Calu3 (cell line): ENCODE results near the gene LGR5. TPM values are rescaled to one million over a fixed set of nuclear protein-coding genes. Genes with fewer than 3 reads are reported as not detected.

Experiments
- BruUV-seq: library from RNA; stranded (reverse); fragments of 400-500 nt; replicated peaks from 2 replicates; lab custom pipeline; 2021; lab: Mats Ljungman, UMichigan
- CTCF ChIA-PET: fragments of 300-600 bp; sonication (Branson Sonifier 250); formaldehyde crosslinking; loops from one replicate; lab custom pipeline; 2022; ENCODE audit warnings: antibody characterized with exemption; lab: Charles Lee
- DNase-seq: peaks from one replicate; pipeline ENCODE4 v3.0.0; 2022
- H3K27ac Mint-ChIP-seq: one replicate; pipeline ENCODE4 v1.8.0; 2022; ENCODE audit warnings: mixed read lengths; ENCODE audit not compliant: unreplicated experiment
- H3K27me3 Mint-ChIP-seq: one replicate; pipeline ENCODE4 v1.8.0; 2022; ENCODE audit warnings: mixed read lengths; ENCODE audit not compliant: unreplicated experiment
- H3K36me3 Mint-ChIP-seq: one replicate; pipeline ENCODE4 v1.8.0; 2022; ENCODE audit warnings: mild to moderate bottlenecking, moderate library complexity, mixed read lengths; ENCODE audit not compliant: insufficient read depth, unreplicated experiment
- H3K4me1 Mint-ChIP-seq: one replicate; pipeline ENCODE4 v1.8.0; 2022; ENCODE audit warnings: mild to moderate bottlenecking, low read depth, mixed read lengths; ENCODE audit not compliant: unreplicated experiment
- H3K4me3 Mint-ChIP-seq: one replicate; pipeline ENCODE4 v1.8.0; 2022; ENCODE audit warnings: mild to moderate bottlenecking, low read depth, moderate library complexity, mixed read lengths; ENCODE audit not compliant: unreplicated experiment
- H3K9me3 Mint-ChIP-seq: one replicate; pipeline ENCODE4 v1.8.0; 2022; ENCODE audit warnings: low read depth, mixed read lengths; ENCODE audit not compliant: unreplicated experiment
- intact Hi-C: fragments of 100-400 bp; cut with micrococcal nuclease; formaldehyde crosslinking; loops from one replicate; pipeline ENCODE4 v1.10.0; 2022; ENCODE audit not compliant: unreplicated experiment
- total RNA-seq: library from RNA; stranded (reverse); gene quantifications from 2 replicates; pipeline ENCODE4 v1.2.3, GENCODE V29; 2022
- TF ChIP-seq, protein P1 (sequence below): fragments of 200-600 bp; IDR thresholded peaks from one replicate; pipeline ENCODE4 v1.8.0; 2022; ENCODE audit warnings: antibody characterized with exemption; ENCODE audit not compliant: unreplicated experiment

Gene LGR5
- total RNA-seq, 1 experiment from 2014 or later = 0.09 TPM

GRCh38 chr12:71461787-71462328 is 22.3 kb downstream of the LGR5 start:
- no peaks in the 10 kb centered on the region for H3K36me3 Mint-ChIP-seq
- H3K4me1 Mint-ChIP-seq = no peaks in the 10 kb centered on the region
- CTCF ChIA-PET = no interaction called here
- intact Hi-C loops = no loop called here
- BruUV-seq = no TSS peak
- H3K27ac Mint-ChIP-seq = no peak overlapping the region
- DNase-seq = no peak
- TF ChIP-seq, protein P1, sequence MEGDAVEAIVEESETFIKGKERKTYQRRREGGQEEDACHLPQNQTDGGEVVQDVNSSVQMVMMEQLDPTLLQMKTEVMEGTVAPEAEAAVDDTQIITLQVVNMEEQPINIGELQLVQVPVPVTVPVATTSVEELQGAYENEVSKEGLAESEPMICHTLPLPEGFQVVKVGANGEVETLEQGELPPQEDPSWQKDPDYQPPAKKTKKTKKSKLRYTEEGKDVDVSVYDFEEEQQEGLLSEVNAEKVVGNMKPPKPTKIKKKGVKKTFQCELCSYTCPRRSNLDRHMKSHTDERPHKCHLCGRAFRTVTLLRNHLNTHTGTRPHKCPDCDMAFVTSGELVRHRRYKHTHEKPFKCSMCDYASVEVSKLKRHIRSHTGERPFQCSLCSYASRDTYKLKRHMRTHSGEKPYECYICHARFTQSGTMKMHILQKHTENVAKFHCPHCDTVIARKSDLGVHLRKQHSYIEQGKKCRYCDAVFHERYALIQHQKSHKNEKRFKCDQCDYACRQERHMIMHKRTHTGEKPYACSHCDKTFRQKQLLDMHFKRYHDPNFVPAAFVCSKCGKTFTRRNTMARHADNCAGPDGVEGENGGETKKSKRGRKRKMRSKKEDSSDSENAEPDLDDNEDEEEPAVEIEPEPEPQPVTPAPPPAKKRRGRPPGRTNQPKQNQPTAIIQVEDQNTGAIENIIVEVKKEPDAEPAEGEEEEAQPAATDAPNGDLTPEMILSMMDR = no peak
- no peak overlapping the region for H3K4me3 Mint-ChIP-seq
- H3K27me3 Mint-ChIP-seq = peaks cover 35% of the 10 kb centered on the region
- H3K9me3 Mint-ChIP-seq = no peaks in the 10 kb centered on the region

GRCh38 chr12:71465796-71466195 is 26.2 kb downstream of the LGR5 start:
- peaks cover 27% of the 10 kb centered on the region for H3K27me3 Mint-ChIP-seq
- intact Hi-C loops = no loop called here
- H3K4me1 Mint-ChIP-seq = peaks cover 8% of the 10 kb centered on the region
- no peaks in the 10 kb centered on the region for H3K9me3 Mint-ChIP-seq
- no peaks in the 10 kb centered on the region for H3K36me3 Mint-ChIP-seq
- no peak overlapping the region for H3K4me3 Mint-ChIP-seq
- H3K27ac Mint-ChIP-seq = no peak overlapping the region
- TF ChIP-seq, protein P1 = no peak
- BruUV-seq = no TSS peak
- CTCF ChIA-PET = no interaction called here
- DNase-seq = no peak

DNA sequence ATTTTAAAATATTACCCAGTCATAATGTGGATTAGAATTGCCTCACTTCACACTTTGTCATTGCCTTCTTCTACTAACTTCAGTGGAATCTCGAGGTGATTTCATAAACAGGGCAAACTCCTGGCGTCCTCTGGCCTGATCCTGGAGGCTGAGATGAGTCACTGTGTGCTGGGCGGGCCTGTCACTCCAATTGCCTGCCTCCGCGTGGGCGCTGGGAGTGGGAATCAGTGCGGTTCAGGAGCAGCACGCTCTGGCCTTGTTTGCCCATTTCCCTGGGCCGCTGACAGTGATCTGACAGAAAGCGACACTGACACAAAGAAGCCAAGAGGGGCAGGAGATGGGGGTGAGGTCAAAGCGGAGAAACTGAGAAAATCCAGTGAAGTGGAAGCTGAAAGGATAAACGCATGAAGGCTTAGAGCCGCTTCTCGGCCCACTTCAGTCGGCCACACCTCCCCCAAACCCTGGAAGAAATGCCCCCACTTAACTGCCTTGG is 29.7 kb downstream of the LGR5 start:
- TF ChIP-seq, protein P1 = no peak
- H3K4me3 Mint-ChIP-seq = no peak overlapping the region
- no TSS peak for BruUV-seq
- DNase-seq = peak; percentile 53
- intact Hi-C loops = no loop called here
- H3K4me1 Mint-ChIP-seq = peaks cover 8% of the 10 kb centered on the region
- peaks cover 21% of the 10 kb centered on the region for H3K27me3 Mint-ChIP-seq
- no peaks in the 10 kb centered on the region for H3K9me3 Mint-ChIP-seq
- no peaks in the 10 kb centered on the region for H3K36me3 Mint-ChIP-seq
- peak overlapping the region; percentile 63 for H3K27ac Mint-ChIP-seq
- CTCF ChIA-PET = no interaction called here

GRCh38 chr12:71472441-71472911 is 32.9 kb downstream of the LGR5 start:
- Mint-ChIP-seq H3K4me1 (peaks cover 8% of the 10 kb centered on the region), H3K27ac (no peak overlapping the region), H3K4me3 (no peak overlapping the region), H3K36me3 (no peaks in the 10 kb centered on the region), H3K9me3 (no peaks in the 10 kb centered on the region), H3K27me3 (peaks cover 8% of the 10 kb centered on the region)
- intact Hi-C loops = no loop called here
- TF ChIP-seq, protein P1 = no peak
- CTCF ChIA-PET = no interaction called here
- BruUV-seq = no TSS peak
- DNase-seq = no peak
